Measurements from ENCODE around the gene KDM3B.
"Not testable (repeated sequence)": the region's sequence is repeated elsewhere in the genome, so short reads cannot be mapped to it uniquely, and the experiment has no call there.

Gene KDM3B, protein sequence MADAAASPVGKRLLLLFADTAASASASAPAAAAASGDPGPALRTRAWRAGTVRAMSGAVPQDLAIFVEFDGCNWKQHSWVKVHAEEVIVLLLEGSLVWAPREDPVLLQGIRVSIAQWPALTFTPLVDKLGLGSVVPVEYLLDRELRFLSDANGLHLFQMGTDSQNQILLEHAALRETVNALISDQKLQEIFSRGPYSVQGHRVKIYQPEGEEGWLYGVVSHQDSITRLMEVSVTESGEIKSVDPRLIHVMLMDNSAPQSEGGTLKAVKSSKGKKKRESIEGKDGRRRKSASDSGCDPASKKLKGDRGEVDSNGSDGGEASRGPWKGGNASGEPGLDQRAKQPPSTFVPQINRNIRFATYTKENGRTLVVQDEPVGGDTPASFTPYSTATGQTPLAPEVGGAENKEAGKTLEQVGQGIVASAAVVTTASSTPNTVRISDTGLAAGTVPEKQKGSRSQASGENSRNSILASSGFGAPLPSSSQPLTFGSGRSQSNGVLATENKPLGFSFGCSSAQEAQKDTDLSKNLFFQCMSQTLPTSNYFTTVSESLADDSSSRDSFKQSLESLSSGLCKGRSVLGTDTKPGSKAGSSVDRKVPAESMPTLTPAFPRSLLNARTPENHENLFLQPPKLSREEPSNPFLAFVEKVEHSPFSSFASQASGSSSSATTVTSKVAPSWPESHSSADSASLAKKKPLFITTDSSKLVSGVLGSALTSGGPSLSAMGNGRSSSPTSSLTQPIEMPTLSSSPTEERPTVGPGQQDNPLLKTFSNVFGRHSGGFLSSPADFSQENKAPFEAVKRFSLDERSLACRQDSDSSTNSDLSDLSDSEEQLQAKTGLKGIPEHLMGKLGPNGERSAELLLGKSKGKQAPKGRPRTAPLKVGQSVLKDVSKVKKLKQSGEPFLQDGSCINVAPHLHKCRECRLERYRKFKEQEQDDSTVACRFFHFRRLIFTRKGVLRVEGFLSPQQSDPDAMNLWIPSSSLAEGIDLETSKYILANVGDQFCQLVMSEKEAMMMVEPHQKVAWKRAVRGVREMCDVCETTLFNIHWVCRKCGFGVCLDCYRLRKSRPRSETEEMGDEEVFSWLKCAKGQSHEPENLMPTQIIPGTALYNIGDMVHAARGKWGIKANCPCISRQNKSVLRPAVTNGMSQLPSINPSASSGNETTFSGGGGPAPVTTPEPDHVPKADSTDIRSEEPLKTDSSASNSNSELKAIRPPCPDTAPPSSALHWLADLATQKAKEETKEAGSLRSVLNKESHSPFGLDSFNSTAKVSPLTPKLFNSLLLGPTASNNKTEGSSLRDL (N-terminal part only)

DNA sequence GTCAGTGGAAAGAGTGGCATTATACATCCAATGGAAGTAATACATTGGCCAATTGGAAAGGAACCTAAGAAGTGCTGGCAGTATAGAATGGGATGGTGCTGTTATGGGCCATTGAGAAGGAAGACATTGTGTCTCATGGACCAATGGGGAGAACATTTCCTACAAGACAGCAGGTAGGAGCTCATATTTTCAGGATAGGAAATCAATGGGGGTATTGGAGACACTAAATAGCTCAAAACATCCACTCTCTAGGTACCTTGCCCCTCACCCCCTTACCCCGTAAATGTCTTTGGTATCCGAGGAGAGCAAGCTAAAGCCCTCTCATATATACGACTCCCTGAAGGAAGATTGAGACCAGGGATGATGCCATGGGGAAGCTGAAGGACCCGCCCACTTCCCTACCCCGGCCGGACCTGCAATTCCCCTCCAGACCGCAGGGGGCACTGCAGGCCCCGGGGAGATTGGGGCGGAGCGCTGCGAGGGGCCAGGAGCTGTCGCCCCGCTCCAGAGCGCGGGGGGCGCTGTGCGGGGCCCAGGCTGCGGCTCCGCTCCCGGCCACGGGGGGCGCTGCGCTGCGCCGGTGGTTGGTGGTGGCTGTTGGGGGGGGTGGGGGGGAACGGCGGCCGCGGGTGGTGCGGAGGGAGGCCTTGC is at the start of gene KDM3B:
Gene KDM3B, plus strand, starts transcription at position 615 of the 651 bp plus-strand sequence. CDS start 111 bp downstream, outside the sequence.
- intact Hi-C loops (cut with DNase I), result loop anchor here (10.0 kb wide), 2 partner anchors 53 to 193 kb away; partner anchors contain the start of gene ETF1
- peak; percentile 38 to 91 (median 80) for DNase-seq

DNA sequence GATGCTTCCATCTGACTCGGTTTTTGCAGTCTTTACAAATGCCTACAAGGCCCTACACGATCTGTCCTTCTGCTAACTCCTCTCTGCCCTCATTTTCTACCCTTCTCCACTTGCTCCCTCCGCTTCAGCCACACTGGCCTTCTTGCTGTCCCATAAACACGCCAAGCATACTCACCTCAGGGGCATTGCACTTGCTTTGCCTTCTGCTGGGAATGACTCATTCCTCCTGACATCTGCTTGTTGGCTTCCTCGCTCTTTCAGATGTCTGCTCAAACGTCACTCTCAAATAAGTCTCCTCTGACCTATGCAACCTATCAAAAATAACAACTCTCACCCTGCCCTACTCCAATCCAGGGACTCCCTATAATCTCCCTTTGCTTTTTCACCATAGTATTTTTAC is 49.1 kb upstream of the KDM3B start:
- DNase-seq, result no peak
- intact Hi-C loops (cut with DNase I), result no loop called here

DNA sequence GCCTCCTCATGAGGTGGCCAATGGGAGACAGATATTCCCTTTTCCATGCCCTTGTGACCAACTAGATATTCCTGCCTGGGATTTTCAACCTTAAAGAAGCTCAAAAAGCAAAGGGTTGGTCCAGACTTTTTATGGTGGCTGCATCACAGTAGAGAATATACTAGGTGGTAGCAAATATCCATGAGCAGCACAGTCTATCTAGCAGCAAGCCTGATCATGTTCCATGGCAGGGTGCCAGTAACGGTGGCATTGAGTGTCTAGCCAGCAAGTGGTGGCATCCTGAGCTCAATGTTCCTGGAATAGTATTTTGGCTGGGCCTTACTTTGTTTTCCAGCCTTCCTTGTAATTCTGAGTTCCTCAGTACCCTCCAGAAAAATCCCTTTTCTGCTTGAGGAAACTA is 46.7 kb upstream of the KDM3B start:
- intact Hi-C loops (cut with DNase I), result no loop called here
- DNase-seq, result peak in 10 of 42 donors; percentile 7 to 44 (median 18)

DNA sequence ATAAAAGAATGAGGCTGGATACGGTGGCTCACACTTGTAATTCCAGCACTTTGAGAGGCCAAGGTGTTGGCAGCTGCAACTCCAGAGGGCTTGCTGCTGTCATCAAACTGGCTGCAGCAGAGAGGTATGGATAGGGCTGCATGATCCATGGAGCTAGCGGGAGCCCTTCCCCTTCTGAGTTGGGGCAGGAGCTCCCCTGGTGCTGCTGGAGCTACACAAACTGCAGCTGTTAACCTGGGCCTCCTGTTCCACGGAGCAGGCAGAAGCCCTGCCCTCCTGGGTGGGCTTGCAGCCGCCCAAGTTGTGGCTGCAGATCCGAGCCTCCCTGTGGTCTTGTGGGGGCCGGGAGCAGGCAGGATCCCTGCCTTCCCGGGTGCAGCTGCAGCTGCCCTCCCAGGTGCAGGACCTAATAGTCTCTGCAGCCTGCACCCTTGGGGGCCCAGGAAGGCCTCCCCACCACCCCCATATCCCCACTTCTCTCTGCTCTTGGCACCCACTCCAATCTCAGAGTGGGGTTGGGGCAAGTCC is 36.7 kb upstream of the KDM3B start:
- intact Hi-C loops (cut with DNase I), result no loop called here
- DNase-seq, result no peak

DNA sequence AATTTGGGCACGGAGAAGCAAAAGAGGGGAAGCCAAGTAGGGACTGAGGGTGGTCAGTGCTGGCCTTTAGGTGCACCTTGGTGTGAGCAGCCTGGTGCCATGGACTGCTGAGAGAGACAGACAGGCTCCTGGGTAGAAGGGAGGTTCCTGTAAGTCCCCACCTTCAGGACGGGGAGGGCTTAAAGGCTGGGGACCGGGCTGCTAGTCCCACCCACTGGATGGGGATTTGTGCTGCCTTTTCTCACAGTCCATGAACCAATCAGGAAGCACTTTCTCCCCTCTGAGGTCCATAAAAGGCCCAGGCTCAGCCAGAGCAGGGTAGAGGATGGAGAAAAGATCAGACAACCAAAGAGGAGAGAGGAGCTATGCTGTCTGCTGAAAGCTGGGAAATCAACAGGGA is 36.1 kb upstream of the KDM3B start:
- peak in 3 of 42 donors; percentile 8 to 16 (median 13) for DNase-seq
- intact Hi-C loops (cut with DNase I), result no loop called here

DNA sequence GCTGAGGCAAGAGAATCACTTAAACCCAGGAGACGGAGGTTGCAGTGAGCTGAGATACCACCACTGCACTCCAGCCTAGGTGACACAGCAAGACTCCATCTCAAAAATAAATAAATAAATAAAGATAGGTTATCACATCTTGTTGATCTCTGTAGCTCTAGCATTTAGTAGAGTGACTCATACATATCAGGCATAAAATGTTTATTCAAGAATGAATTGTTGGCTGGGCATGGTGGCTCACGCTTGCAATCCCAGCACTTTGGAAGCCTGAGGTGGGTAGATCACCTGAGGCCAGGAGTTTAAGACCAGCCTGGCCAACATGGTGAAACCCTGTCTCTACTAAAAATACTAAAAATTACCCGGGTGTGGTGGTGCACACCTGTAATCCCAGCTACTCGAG is 34.3 kb upstream of the KDM3B start:
- intact Hi-C loops (cut with DNase I); DNase-seq: not testable (repeated sequence)

DNA sequence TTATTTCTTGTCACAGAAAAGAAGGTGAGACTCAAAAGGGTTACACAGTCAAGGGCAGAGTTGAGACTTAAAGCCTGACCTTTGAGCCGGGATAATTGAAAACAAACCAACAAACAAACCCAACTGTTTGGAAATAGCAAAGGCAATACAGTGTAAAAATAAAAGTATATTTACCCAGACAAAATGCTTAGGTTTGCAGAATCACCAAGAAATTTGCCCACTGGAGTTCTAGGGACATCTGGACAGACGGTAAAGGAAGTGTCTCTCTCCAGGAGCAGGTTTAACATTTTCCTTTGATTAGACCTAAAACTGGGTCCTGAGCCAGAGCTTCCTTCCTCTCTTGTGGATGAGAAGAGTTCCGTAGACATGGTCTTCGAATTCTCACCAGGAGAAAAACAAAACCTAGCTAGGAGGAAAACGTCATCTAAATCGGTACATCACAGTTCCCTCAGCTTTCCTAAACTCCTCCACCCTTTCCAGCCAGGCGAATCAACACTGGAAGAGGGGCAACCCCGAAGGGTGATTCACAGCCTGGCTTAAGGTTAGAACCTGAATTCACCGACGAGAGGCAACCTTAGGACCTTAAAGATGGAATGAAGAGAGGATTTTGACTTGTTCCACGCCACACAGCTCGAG is 21.6 kb upstream of the KDM3B start:
- DNase-seq, result no peak
- intact Hi-C loops (cut with DNase I), result no loop called here

DNA sequence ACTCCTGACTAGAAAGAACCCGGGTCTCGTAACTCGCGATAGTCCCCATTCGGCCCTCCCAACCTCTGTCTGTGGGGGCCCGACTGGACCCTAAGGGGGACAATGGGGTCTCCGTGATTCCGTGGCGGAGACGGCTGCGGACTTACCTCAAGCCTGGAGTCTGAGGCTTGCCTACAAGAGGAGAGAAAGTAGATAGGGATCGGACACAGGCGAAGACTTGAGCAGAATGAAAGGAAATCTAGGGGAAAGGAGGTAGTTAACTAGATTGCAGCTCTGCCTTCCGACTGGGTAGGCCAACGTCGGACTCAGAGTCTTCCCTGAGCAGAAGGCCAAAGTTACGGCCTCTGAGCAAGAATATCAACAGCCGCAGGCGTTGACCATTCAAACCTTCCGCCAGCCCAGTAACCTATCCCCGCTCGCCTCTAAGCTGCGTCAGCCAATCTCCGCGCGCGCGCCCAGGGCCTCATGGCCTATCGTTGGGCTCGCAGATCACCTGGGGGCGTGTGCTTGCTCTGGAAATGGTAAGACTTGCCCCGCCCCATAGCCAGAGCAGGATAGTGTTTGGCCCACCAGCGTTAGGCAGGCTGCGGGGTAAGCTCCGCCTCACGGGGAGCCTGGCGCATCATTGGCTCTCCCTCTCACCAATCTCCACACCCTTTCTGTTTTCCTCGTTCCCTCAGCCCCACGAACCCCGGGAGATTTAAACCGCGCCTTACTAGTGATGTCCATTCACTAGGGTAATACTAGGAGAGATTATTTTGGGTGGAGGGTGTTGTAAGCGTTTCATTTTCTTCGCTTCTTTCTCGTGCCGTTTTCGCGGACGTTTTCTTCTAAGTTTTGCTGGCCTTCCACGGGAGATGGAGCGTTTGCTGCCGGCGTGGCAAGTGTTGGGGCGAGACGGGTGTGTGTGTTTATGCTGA is 20.8 kb upstream of the KDM3B start, which contains the start of gene CDC25C:
Gene CDC25C, minus strand, starts transcription at position 356 of the 920 bp plus-strand sequence. CDS start 624 bp downstream, outside the sequence.
- DNase-seq, result peak; percentile 89 to 99 (median 98)
- intact Hi-C loops (cut with DNase I), result no loop called here

DNA sequence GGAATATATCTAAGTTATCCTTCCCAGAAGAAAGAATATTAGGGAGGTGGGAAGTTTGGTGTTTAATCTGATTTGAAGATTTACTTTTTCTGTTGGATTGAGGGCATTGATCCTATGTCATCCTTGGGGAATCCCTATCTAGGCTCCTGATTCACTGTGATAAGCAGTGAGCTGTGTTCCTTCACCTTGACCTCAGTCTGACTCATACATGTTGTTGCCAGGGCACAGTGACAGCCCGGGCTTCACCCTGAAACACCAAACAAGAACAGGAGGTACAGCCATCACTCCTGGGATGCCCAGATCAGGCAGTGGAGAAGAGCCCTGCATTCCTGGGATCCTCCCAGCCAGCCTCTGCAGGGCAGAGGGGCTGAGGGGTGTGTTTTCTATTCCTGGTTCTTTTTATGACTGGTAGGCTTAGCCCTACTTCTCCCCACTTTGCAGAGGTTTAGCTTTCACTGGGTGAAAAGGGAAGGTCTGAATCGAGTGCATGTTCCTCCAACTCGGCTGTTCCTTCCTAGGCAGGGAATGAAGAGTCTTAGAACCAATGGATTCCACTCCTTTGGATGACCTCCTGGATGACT is 17.5 kb upstream of the KDM3B start:
- intact Hi-C loops (cut with DNase I), result no loop called here
- DNase-seq, result no peak

DNA sequence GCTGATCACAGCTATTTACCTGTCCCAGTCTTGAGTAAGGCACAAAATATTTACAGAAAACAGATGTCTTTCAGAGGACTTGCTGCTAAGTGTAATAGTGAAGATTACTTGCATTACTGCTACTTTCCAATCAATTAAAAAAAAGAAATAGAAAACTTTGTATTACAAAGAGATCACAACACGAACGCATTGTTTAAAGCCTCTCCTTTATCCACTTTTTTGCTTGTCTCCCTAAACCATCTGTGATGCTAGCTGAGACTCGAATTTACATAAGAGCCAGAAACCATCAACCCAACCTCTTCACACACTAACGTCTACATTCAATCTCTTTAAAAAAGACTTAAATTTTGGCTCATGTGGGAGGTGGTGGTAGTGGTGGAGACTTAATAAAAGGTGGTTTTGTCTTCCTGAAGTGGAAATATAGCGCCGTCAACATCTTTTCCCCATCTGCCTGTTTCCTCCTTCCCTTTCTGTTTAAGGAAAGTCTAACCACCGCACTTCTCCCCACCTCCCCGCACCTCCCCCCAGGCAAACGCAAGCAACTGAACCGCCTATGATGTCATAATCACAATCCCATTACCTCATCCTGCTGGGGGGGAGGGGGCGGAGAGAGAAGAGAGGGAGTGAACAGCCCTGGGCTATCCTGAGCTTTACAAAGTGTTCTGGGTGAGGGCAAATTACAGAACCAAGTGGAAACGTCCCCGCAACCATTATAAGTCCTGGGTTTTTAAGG is 15.4 kb upstream of the KDM3B start:
- intact Hi-C loops (cut with DNase I), result no loop called here
- DNase-seq, result peak in 28 of 42 donors; percentile 69 to 94 (median 84)

DNA sequence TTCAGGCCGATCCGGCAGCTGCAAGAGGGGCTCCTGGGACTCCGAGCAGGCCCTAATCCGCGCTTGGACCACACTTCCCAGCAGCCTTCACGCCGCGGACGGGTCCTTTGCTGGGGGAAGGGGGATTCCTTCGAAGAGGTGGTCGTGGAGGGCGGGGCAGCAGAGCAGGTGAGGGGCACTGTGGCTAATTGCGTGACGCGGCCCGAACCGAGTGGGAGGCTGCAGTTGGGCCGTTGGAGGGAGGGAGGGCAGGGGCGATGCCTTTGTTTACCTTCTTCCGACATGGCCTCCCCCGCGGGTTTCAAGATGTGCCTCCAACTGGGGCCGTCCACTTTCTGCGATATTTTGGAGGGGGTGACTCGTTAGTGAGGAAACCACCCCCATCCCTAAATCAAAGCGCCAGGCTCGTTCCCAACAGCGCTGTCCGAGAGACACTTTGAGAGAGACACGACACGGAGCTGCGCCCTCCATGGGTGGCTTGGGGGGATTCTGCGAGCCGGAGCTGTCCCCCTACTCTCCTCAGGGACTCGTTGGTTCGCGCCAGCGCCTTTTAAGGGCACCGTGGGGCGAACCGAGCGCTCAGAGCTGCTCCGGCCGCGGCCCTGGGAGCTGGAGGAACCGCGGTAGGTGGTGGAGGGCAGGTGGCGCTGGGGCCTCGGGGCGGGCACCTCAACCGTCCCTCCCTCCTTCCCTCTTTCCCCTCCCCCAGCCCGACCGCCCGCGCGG is 14.6 kb upstream of the KDM3B start, which contains the start of gene FAM53C:
Gene FAM53C, plus strand, starts transcription at position 582 of the 726 bp plus-strand sequence. CDS start 3,070 bp downstream, outside the sequence.
- peak; percentile 80 to 97 (median 94) for DNase-seq
- intact Hi-C loops (cut with DNase I), result no loop called here

DNA sequence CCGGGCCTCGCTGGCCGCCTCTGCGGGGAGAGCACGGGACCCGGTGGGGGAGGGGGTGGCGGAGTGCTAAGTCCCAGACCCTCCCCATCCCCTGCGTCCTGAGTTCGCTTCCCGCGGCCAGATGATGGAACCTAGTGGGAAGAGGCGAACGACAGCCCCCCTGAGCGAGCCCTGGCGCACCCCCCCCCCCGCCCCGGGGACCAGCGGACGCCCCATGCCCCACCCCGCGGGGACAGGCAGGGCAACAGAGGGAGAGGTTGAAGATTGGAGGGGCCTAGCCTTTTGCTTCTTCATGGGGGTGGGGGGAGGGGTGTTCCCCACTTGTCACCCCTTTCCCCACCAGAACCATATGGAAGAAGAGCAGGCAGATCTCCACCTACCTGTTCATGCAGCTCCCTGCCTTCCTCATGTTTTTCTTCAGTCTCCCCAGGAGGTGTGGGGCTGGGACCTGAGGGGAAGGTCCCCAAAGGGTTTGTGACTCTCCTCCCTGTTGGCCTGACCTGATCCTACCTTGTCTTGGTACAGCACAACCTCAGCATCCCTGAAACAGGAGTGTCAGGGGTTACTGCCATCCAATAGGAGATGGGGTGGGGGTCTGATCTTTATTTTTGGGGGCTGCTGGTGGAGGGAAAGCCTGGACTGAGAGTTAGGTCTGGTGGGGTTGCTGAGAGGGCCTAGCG is 13.9 kb upstream of the KDM3B start:
- intact Hi-C loops (cut with DNase I), result no loop called here
- DNase-seq, result peak in 1 of 42 donors; percentile 5

DNA sequence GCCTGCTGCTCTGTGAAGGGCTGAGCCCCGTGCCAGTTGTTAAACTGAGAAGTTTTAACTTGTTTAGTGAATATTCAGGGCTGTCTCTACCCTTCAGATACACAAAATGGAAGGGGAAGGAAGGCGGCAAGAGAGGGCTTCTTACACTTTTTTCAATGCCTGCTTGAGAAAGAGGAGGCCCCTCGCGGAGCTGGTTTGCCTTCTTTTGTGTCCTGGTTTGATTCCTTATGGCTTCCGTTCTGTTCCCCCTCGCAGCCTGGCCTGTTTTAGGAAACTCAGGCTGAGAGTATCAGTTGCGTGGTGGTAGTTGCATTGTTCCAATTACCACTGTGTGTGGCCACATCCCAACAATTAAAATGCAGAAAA is 13.4 kb upstream of the KDM3B start:
- intact Hi-C loops (cut with DNase I), result no loop called here
- peak in 23 of 42 donors; percentile 8 to 59 (median 31) for DNase-seq

DNA sequence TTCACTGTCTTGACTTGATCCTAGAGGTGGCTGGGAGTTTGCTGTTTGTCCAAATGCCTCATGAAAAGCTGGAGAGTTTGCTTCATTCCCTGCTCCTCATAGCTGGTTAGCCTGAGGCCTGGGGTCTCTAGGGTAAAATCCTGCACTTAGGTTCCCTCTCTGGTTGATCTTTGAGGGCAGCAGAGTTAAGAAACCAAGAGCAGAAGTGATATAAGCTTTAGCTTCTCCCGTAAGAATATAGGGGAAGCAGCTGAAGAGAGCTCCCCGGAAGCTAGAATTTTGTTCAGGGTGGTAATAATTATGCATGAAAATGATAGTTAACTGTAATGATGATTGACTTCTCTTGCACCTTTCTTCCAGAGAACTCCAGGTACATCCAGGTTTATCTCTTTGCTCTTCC is 13.0 kb upstream of the KDM3B start:
- DNase-seq, result no peak
- intact Hi-C loops (cut with DNase I), result no loop called here

All from head of caudate nucleus (tissue), 42 donors.